GM12873 (cell line): Measurements from ENCODE around the gene GRID1.

Experiments
- CTCF ChIP-seq: IDR thresholded peaks from 2 replicates; pipeline ENCODE4 v1.5.1; 2012; ENCODE audit warnings: low read depth, mild to moderate bottlenecking, moderate library complexity, low read length, control low read depth; ENCODE audit not compliant: insufficient read depth; ENCODE audit errors: missing control alignments

GRID1 gene

GRCh38 chr10:86305521-86305920, 61.1 kb downstream of the GRID1 start:
- no peak for TF ChIP-seq CTCF

DNA sequence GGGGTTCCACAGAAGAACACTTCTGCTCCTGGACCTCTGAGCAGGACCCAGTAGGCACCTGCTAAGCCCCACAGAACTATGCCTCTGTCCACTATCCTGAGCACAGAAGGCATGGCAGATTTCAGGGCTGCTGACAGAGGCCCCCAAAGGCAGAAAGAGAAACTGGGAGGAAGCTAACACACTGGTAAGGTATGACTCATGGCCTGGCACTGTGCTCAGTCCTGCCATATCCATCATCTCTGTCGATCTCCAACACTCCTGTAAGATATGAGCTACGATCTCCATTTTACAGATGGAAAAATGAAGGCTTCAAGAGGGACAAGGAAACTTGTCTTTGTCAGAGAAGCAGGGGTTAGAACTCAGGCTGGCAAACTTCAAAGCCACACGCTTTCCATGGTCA, 62.2 kb downstream of the GRID1 start:
- TF ChIP-seq CTCF: no peak

DNA sequence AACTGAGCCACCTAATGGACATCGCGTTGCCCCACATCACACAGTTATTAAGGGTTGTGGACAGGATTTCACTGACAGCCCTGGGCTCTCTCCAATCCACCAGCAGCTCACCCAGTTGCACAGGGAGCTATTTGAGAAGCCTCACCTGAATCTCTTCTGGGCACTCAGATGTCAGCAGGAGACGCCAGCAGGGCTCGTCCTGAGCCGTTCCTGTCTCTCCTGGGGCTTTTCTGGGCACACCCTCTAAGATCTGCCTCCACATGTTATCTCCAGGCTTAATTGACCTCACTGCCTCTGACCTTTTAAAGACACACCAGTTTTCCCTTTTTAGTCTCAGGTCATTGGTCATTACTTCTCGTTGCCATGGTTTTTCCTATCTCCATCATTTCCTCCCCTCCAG, 63.0 kb downstream of the GRID1 start:
- no peak for TF ChIP-seq CTCF

GRCh38 chr10:86301971-86302370, 64.6 kb downstream of the GRID1 start:
- no peak for TF ChIP-seq CTCF

DNA sequence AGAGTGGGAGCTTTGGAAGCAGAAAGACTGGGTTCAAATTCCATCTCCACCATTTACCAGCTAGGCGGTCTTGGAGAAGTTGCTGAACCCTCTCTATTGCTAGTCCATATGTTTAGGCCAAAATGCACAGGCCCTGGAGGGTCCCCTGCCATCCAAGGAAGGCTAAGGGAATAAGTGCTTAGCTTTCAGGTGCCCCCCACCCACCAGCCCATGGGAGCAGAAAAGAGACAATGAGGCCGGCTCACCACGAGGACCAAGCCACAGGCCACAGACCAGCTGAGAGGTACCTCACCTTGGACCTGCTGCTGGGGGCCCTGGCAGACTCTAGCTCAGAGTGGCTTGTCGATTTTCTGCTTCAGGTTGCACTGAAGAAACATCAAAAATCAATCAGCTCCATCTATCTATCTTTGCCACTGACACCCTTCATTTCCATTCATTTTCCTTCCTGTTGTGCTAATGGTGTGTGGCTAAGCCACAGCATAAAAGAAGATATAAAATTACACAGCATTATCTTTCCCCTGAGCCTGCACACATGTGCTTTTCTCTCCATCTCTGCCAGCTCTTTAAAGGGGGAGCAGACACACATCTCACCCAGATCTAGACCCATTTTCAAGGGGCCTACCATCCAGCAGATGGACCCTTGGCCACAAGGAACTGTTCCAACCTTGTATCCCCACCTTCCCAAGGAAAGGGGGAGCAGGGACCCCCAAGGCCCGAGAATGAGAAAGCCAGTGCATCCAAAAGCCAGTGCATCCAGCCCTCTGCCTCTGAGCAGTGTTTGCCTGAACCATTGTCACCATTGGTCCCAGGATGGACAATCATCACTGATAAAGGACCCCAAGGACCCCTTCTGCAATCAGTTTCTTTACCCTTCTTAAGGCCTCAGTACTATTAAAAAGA, 65.4 kb downstream of the GRID1 start:
- no peak for TF ChIP-seq CTCF

DNA sequence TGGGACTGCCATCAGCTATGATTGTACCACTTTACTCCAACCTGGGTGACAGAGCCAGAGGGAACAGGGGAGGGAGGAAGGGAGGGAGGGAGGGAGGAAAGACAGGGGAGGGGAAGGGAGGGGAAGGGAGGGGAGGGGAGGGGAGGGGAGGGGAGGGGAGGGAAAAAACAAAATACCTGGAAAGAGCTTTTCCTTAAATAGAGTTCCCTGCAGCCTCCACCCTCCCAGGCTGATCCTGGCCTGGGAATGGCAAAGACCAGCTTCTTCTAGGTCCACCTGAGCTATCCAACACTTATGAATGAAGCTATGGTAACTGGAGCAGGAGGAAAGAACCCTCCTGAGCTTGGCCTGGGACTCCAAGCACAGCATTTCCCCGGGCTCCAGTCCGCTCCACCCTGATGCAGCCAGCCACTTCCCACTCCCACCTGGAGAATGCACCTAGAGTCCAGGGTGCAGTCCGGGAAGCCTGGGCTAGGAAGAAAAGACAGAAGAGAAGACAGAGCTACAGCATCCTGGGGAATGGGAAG, 66.1 kb downstream of the GRID1 start:
- no peak for TF ChIP-seq CTCF

DNA sequence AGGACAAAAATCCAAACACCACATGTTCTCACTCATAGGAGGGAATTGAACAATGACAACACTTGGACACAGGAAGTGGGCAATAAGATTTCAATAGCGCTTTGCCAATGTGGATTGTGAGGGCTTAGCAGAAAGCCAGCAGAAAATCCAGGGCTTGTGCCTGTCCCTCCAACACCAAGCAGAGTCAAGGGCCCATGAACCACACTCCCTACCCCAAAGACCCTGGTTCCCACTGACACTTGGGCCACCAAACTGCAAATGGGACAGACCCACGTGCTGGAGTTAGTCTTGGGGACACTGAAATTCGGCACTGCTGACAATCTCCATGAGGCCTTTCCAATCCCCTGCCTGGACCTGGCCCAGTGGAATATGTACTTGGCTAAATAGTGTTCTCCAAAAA, 67.0 kb downstream of the GRID1 start:
- TF ChIP-seq CTCF: no peak
